Measurements from ENCODE around the gene TGFBRAP1.

TGFBRAP1 gene

DNA sequence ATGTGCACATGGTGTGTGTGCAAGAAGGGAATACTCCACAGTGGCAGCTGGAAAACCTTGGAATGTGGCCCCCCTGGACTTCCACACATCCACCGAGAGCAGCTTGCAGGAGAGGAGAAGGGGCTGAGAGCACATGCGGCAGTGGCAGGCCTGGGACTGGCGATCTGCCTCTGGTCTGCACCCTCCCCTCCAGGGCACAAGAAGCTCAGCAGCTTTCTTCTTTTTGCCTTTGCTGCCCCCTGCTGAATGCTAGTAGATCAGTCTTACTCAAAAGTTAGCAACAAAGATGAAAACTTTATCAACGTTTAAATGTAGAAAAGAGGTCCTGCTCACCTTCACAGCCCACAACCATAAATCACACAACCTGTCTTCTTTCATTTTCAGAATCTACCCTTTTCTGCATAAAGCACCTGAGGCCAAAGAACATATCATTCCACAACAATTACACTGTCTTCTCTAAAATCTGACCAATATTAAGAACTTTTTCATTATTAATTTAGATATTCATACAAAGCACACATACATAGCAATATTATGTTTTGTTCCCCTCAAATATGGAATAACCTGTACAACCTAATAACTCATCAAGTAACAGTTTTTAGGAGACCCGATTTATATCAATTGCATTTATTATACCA, 34.6 kb downstream of the TGFBRAP1 start:
- TF ChIP-seq, protein P1, sequence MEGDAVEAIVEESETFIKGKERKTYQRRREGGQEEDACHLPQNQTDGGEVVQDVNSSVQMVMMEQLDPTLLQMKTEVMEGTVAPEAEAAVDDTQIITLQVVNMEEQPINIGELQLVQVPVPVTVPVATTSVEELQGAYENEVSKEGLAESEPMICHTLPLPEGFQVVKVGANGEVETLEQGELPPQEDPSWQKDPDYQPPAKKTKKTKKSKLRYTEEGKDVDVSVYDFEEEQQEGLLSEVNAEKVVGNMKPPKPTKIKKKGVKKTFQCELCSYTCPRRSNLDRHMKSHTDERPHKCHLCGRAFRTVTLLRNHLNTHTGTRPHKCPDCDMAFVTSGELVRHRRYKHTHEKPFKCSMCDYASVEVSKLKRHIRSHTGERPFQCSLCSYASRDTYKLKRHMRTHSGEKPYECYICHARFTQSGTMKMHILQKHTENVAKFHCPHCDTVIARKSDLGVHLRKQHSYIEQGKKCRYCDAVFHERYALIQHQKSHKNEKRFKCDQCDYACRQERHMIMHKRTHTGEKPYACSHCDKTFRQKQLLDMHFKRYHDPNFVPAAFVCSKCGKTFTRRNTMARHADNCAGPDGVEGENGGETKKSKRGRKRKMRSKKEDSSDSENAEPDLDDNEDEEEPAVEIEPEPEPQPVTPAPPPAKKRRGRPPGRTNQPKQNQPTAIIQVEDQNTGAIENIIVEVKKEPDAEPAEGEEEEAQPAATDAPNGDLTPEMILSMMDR (IDR thresholded peaks at IDR 0.05; ENCODE audit: unreplicated experiment in 3 of 3) = peak; percentile 58 to 66 (median 62)
- Mint-ChIP-seq H3K9me3 (no peaks in the 10 kb centered on the region), H3K4me1 (peaks cover 48% of the 10 kb centered on the region), H3K27me3 (ENCODE audit: low read depth) (no peaks in the 10 kb centered on the region), H3K4me3 (no peak overlapping the region), H3K27ac (peak overlapping the region; percentile 0 to 59 (median 26)), H3K36me3 (ENCODE audit: low read depth) (peaks cover 41% of the 10 kb centered on the region)

- TF ChIP-seq, protein P1 (IDR thresholded peaks at IDR 0.05; ENCODE audit: unreplicated experiment in 3 of 3) = no peak
Measured at GRCh38 chr2:105294046-105294445, 35.5 kb downstream of the TGFBRAP1 start.

GRCh38 chr2:105291981-105292380, 37.6 kb downstream of the TGFBRAP1 start:
- no peaks in the 10 kb centered on the region for H3K27me3 Mint-ChIP-seq (ENCODE audit: low read depth)
- no peak overlapping the region for H3K4me3 Mint-ChIP-seq
- H3K27ac Mint-ChIP-seq = peak overlapping the region in 1 of 3 experiments; percentile 6
- H3K9me3 Mint-ChIP-seq = no peaks in the 10 kb centered on the region
- peaks cover 55% of the 10 kb centered on the region for H3K4me1 Mint-ChIP-seq
- H3K36me3 Mint-ChIP-seq (ENCODE audit: low read depth) = peaks cover 25% of the 10 kb centered on the region
- TF ChIP-seq, protein P1 (IDR thresholded peaks at IDR 0.05; ENCODE audit: unreplicated experiment in 3 of 3) = no peak

More at GRCh38 chr2:105294046-105294445, 35.5 kb downstream of the TGFBRAP1 start:
- Mint-ChIP-seq H3K27ac (peak overlapping the region; percentile 26 to 60 (median 54)), H3K9me3 (no peaks in the 10 kb centered on the region), H3K27me3 (ENCODE audit: low read depth) (no peaks in the 10 kb centered on the region), H3K4me1 (peaks cover 49% of the 10 kb centered on the region), H3K36me3 (ENCODE audit: low read depth) (peaks cover 41% of the 10 kb centered on the region), H3K4me3 (no peak overlapping the region)

DNA sequence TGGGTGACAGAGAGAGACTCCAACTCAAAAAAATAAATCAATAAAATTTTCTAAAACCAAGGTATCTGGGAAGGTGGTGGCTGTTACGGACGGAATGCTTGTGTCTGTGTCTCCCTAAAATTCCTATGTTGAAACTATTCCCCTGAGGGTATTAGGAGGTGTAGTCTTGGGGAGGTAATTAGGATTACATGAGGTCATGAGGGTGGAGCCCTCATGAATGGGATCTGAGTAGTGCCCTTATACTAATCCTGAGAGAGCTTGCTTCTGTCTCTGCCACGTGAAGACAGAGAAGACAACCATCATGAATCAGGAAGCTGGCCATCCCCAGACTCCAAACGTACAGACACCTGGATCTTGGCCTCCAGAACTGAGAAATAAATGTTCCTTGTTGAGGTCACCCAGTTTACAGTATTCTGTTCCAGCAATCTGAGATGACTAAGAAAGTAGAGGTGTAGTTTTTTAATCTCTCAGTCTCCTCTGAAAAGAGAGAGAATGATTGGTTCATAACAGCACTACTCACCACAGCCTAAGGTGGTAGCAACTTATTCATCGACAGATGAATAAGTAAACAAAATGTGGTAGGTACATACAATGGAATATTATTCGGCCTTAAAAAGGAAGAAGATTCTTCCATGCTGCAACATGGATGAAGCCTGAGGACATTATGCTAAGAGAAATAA, 38.4 kb downstream of the TGFBRAP1 start:
- Mint-ChIP-seq H3K36me3 (ENCODE audit: low read depth) (peaks cover 23% of the 10 kb centered on the region), H3K4me3 (no peak overlapping the region), H3K27ac (peak overlapping the region in 1 of 3 experiments; percentile 6), H3K27me3 (ENCODE audit: low read depth) (no peaks in the 10 kb centered on the region), H3K9me3 (no peaks in the 10 kb centered on the region), H3K4me1 (peaks cover 52% of the 10 kb centered on the region)
- TF ChIP-seq, protein P1 (IDR thresholded peaks at IDR 0.05; ENCODE audit: unreplicated experiment in 3 of 3) = no peak

GRCh38 chr2:105288133-105288532, 41.4 kb downstream of the TGFBRAP1 start:
- no peak overlapping the region for H3K27ac Mint-ChIP-seq
- no peak overlapping the region for H3K4me3 Mint-ChIP-seq

More at GRCh38 chr2:105288133-105288532, 41.4 kb downstream of the TGFBRAP1 start:
- Mint-ChIP-seq H3K36me3 (ENCODE audit: low read depth) (peaks cover 25% of the 10 kb centered on the region), H3K27me3 (ENCODE audit: low read depth) (no peaks in the 10 kb centered on the region), H3K9me3 (no peaks in the 10 kb centered on the region), H3K4me1 (peaks cover 32% of the 10 kb centered on the region)
- TF ChIP-seq, protein P1 (IDR thresholded peaks at IDR 0.05; ENCODE audit: unreplicated experiment in 3 of 3) = no peak

All from nephron (organoid).